GM19240 (cell line): ENCODE data around the gene CAMSAP1.

ENCODE experiments used
- DNase-seq: peaks from one replicate; pipeline ENCODE4 v3.0.0; 2011; ENCODE audit warnings: low spot score; ENCODE audit not compliant: insufficient read length

CAMSAP1 gene

GRCh38 chr9:135774794-135775525 is 132.4 kb downstream of the CAMSAP1 start:
- no peak for DNase-seq

DNA sequence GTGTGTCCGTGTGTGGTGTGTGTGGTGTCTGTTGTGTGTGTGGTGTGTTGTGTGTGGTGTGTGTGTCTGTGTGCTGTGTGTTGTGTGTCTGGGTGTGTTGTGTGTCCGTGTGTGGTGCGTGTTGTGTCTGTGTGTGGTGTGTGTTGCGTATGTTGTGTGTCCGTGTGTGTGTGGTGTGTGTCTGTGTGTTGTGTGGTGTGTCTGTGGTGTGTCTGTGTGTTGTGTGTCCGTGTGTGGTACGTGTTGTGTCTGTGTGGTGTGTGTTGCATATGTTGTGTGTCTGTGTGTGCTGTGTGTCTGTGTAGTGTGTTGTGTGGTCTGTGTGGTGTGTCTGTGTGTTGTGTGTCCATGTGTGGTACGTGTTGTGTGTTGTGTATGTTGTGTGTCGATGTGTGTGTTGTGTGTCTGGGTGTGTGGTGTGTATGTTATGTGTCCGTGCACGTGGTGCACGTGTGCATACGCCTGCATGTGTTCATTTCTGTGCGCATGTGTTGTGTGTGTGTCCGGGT is 133.1 kb downstream of the CAMSAP1 start:
- DNase-seq, result no peak

DNA sequence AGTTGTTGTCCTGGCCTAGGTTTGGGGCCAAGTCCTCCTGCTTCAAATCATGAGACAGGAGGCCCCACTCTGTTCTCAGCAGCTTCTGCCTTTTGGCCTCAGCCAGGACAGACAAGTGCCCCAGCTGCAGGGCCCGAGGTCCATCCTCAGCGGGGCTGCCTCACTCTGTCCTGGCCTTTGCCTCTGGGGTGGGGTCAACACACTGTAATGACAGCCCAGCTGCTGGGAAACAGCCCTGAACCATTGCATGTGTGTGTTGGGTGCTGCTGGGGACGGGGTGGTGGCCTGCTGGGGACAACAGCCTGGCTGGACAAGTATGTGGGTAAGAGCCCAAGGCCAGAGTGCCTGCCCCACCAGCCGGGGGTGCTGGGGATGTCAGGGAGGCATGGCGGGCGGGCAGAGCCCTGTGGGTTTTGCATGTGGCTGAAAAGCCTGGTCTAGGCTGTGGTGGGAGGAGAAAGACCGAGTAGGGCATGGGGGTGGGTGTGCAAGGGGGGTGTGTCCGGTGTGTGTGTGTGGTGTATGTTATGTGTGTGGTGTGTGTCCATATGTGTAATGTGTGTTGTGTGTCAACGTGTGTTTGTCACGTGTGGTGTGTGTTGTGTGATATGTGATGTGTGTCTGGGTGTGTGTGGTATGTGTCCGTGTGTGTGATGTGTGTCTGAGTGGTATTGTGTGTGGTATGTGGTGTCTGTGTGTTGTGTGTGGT is 133.7 kb downstream of the CAMSAP1 start:
- DNase-seq, result no peak

DNA sequence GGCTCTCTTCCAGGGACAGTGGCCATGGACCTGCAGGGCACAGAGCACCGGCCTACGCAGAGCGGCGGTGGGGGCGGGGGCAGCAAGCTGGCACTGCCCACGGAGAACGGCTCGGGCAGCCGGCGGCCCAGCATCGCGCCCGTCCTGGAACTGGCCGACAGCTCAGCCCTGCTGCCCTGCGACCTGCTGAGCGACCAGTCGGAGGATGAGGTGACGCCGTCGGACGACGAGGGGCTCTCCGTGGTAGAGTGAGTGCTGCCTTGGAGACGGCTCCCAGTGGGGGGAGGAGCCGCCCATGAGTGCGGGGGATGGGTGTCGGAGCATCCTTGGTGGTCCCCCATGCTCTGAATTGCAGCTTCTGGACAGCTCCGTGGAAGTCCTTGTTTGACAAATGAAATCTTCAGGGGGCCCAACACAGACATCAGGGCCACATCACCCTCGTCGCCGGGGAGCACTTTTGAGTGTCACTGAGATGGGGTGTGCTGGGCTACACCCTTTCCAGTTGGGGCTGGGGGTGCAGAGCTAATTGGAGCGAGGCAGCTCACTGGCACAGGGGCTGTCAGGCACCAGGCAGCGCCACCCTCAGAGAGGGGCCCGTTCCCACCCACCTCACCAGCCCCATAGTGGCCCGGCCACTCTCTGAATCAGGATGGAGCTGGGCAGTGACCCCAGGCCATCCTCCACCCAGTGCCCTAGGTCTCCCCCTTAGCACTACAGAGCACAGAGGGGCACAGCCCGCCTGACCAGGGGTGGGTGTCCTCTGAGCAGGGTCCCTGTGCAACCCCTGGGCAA is 134.4 kb downstream of the CAMSAP1 start:
- no peak for DNase-seq

DNA sequence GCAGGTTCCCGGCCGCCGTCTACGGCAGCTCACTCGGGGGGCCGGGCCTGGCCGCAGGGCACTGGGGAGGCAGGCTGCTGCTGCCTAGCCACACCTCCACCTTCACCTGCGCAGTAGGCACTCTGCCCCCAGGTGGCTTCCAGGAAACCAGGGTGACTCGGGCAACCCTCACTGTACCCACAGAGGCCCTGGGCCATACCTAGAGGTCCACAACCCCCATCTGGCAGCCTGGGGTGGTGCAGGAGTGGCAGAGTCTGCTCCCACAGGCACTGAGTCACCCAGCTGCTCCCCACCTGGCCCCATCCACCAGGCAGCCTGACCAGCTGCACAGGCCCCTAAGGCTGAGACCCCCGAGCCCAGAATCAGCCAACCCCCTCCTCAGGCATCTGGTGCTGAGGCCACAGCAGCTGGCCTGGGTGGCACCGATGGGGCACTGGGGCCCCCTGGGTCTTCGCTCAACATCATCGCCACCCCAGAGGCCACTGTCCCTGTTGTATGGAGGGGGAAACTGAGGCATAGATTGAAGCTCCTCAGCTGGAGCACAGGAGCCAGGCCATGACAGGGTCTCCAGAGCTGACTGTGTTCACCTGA is 135.2 kb downstream of the CAMSAP1 start:
- no peak for DNase-seq

GRCh38 chr9:135771401-135772051 is 135.8 kb downstream of the CAMSAP1 start:
- DNase-seq, result no peak

GRCh38 chr9:135770771-135771170 is 136.6 kb downstream of the CAMSAP1 start:
- DNase-seq, result no peak

DNA sequence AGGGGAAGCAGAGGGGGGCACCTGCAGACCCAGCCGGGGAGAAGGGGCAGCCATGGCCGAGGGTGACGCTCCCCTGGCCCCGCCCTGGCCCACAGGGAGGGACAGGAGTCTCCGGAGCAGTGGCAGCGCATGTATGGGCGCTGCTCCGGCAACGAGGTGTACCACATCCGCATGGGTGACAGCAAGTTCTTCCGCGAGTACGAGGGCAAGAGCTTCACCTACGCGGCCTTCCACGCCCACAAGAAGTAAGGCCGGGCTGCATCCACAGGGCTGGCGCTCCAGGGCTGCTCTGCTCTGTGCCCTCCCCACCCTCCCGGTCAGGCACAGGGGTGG is 137.2 kb downstream of the CAMSAP1 start:
- DNase-seq, result no peak

DNA sequence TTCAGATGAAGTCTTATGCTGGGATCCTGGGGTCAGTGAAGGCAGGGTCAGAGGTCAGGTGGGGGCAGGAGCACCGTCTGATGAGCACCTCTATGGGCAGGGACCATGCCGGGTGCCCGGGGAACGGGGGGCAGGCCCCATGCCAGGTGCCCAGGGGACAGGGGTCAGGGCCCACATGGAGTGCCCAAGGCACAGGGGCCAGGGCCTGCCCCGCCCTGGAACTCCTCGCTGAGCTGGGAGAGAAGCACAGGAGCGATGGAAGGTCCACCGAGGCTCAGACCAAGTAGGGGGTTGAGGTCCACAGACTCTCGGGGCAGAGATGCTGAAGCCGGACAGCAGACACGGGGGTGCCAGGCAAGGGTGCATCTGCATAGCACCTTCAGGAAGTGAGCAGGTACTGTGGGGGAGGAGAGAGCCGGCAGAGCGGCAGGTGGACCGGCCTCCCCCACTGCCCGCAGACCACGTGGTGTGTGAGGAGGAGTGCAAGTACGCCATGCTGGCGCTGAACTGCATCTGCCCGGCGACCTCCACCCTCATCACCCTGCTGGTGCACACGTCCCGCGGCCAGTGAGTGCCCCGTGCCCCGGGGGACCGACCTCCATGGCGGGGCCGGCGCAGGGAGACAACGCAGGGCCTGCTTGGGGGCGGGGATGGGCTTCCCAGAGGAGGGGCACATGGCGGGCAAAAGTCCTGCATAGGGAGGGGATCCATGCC is 137.7 kb downstream of the CAMSAP1 start:
- no peak for DNase-seq

GRCh38 chr9:135768516-135769218 is 138.7 kb downstream of the CAMSAP1 start:
- DNase-seq, result no peak

GRCh38 chr9:135766707-135767106 is 140.6 kb downstream of the CAMSAP1 start:
- DNase-seq, result no peak

- no peak for DNase-seq
These were observed 141.1 kb downstream of the CAMSAP1 start for GRCh38 chr9:135766251-135766650.

GRCh38 chr9:135765416-135765815 is 141.9 kb downstream of the CAMSAP1 start:
- DNase-seq, result no peak

DNA sequence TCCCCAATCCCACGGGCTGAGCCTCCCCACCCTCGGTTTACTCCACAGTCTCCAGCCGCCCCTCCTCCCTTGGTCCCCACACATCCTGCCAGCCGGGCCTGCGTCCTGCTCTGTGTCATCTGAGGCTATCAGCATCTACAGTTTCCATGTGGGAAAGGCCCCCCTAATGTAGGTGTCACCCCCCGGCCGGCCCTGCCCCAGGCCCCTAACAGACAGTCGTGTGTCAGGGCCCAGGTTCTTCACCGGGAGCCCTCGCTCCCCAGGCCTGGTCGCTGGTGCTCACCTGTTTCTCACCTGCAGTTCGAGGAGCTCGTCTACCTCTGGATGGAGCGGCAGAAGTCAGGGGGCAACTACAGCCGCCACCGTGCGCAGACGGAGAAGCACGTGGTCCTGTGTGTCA is 142.6 kb downstream of the CAMSAP1 start:
- DNase-seq, result no peak

DNA sequence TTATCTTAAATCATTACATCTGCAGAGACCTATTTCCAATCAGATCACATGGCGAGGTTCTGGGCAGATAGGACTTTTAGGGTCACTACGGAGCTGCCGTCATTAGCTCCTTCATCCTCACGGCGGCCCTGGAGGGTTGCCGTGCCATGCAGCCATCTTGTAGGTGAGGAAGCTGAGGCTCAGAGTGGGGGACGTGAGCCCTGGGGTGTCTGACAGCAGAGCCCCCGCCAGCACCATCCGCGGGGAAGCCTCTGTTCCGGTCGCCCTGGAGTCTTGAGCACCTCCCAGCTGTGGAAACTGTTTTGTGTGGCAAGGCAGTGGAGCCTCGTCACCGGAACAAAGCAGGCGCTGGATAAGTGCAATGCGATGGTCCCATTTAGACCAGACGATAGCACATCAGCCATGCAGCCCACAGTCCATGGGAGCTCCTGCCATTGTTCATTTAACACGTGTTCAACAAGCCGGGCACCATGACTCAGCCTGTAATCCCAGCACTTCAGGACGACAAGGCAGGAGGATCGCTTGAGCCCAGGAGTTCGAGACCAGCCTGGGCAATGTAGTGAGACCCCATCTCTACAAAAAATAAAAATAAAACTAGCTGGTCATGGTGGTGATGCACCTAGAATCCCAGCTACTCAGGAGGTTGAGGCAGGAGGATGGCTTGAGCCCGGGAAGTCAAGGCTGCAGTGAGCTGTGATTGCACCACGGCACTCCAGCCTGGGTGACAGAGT is 143.5 kb downstream of the CAMSAP1 start:
- DNase-seq, result no peak

- no peak for DNase-seq
These were observed 144.4 kb downstream of the CAMSAP1 start for GRCh38 chr9:135762921-135763320.

- no peak for DNase-seq
These were observed 145.5 kb downstream of the CAMSAP1 start for GRCh38 chr9:135761845-135762168.

DNA sequence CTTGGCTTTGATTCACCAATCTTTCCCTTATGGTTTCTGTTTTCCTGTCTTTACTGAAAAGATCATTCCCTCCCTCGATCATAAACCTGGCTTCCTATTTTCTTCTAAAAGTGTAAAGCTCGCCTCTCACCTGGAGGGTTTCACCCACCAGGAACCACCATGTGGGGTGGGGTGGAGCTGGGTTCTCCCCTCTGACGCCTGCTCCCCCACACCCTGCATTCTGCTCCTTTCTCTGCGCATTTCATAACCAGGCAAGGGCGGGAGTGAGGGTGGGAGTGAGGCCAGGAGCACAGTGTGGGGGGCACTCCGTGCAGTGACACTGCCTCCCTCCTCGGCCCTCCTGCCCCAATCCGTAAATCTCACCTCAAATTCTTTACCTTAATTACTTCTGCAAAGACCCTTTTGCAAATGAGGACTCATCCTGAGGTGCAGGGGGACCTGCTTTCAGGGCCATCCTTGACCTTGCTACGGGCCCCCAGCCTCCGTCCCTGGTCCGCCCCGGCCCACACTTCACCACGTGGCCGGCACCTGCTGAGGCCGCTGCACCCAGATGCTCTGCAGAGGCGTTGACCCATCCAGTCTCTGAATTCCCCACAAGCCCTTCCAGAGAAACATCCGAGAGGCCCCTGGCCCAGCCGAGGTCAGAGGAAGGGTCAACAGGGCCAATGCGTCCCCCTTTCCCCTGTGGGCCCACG is 146.0 kb downstream of the CAMSAP1 start:
- no peak for DNase-seq

- no peak for DNase-seq
These were observed 146.9 kb downstream of the CAMSAP1 start for GRCh38 chr9:135760465-135760864.
